HEK293 (cell line): ENCODE measurements around the gene MME.

Experiments used
- CTCF ChIA-PET: fragments of 350-600 bp; formaldehyde crosslinking; extraction: SDS; loops from one replicate; lab custom pipeline; 2021; ENCODE audit warnings: antibody characterized with exemption; lab: Yijun Ruan, JAX
- POLR2A ChIA-PET: fragments of 300-600 bp; formaldehyde crosslinking; extraction: SDS; loops from one replicate; lab custom pipeline; 2020; ENCODE audit warnings: antibody characterized with exemption, inconsistent platforms; lab: Yijun Ruan, JAX
- H3K27ac ChIP-seq: fragments of 200-500 bp; sonication (Bioruptor generic); 2 replicates; pipeline ENCODE4 v1.5.1; 2014; ENCODE audit warnings: low read depth, low read length, control low read depth, inconsistent platforms; ENCODE audit errors: extremely low read depth
- H3K36me3 ChIP-seq, 2 experiments: fragments of 200-500 bp in 1 of 2; sonication (Bioruptor generic) in 1 of 2; 1 replicate in 1 of 2; 2 replicates in 1 of 2; pipeline ENCODE4 v1.5.1; 2014 to 2017; ENCODE audit warnings: inconsistent platforms in 2 of 2, low read length in 2 of 2; ENCODE audit not compliant: control insufficient read depth in 2 of 2, insufficient read depth in 1 of 2
- H3K4me1 ChIP-seq: fragments of 200-500 bp; sonication (Bioruptor generic); 2 replicates; pipeline ENCODE4 v1.5.1; 2014; ENCODE audit warnings: mild to moderate bottlenecking, low read length, inconsistent platforms; ENCODE audit not compliant: control insufficient read depth, insufficient read depth
- H3K4me3 ChIP-seq: 2 replicates; pipeline ENCODE4 v1.5.1; 2011; ENCODE audit warnings: low read depth, mild to moderate bottlenecking, control low read depth, low read length, moderate library complexity
- H3K9me3 ChIP-seq: fragments of 200-500 bp; sonication (Bioruptor generic); 2 replicates; pipeline ENCODE4 v1.5.1; 2014; ENCODE audit warnings: low read depth, low read length, inconsistent platforms; ENCODE audit not compliant: control insufficient read depth, insufficient read depth
- PRDM2 ChIP-seq: fragments of 450-650 bp; formaldehyde crosslinking; IDR thresholded peaks from 2 replicates; pipeline ENCODE4 v1.5.1; 2016; ENCODE audit warnings: missing biosample characterization, missing genetic modification characterization, borderline replicate concordance
- PRDM4 ChIP-seq: fragments of 450-650 bp; formaldehyde crosslinking; IDR thresholded peaks from 2 replicates; pipeline ENCODE4 v1.5.1; 2017; ENCODE audit warnings: missing biosample characterization, missing genetic modification characterization
- REPIN1 ChIP-seq: fragments of 450-650 bp; formaldehyde crosslinking; IDR thresholded peaks from 2 replicates; pipeline ENCODE4 v1.5.1; 2017; ENCODE audit warnings: missing biosample characterization, missing genetic modification characterization, low read depth
- ZBTB10 ChIP-seq: fragments of 450-650 bp; formaldehyde crosslinking; IDR thresholded peaks from 2 replicates; pipeline ENCODE4 v1.5.1; 2016; ENCODE audit warnings: missing biosample characterization, missing genetic modification characterization
- ZBTB21 ChIP-seq: fragments of 450-650 bp; formaldehyde crosslinking; IDR thresholded peaks from 2 replicates; pipeline ENCODE4 v1.5.1; 2017; ENCODE audit warnings: missing biosample characterization, missing genetic modification characterization
- ZNF140 ChIP-seq: fragments of 450-650 bp; formaldehyde crosslinking; IDR thresholded peaks from 2 replicates; pipeline ENCODE4 v1.5.1; 2016; ENCODE audit warnings: missing biosample characterization, missing genetic modification characterization
- ZNF19 ChIP-seq: fragments of 450-650 bp; formaldehyde crosslinking; IDR thresholded peaks from 2 replicates; pipeline ENCODE4; 2016; ENCODE audit warnings: missing biosample characterization, missing genetic modification characterization, low read depth
- ZNF510 ChIP-seq: fragments of 450-650 bp; formaldehyde crosslinking; IDR thresholded peaks from 2 replicates; pipeline ENCODE4 v1.5.1; 2018; ENCODE audit warnings: mild to moderate bottlenecking, missing genetic modification characterization, missing biosample characterization; ENCODE audit not compliant: insufficient replicate concordance
- ZNF580 ChIP-seq: fragments of 450-650 bp; formaldehyde crosslinking; IDR thresholded peaks from 2 replicates; pipeline ENCODE4 v1.5.1; 2016; ENCODE audit warnings: missing biosample characterization, missing genetic modification characterization
- ZNF585B ChIP-seq: fragments of 450-650 bp; formaldehyde crosslinking; IDR thresholded peaks from 2 replicates; pipeline ENCODE4 v1.5.1; 2016; ENCODE audit warnings: missing biosample characterization, missing genetic modification characterization
- ZNF639 ChIP-seq: fragments of 450-650 bp; formaldehyde crosslinking; IDR thresholded peaks from 2 replicates; pipeline ENCODE4 v1.5.1; 2016; ENCODE audit warnings: missing biosample characterization, missing genetic modification characterization
- ZNF670 ChIP-seq: fragments of 450-650 bp; formaldehyde crosslinking; IDR thresholded peaks from 2 replicates; pipeline ENCODE4 v1.5.1; 2016; ENCODE audit warnings: missing biosample characterization, missing genetic modification characterization, low read depth
- ZNF785 ChIP-seq: fragments of 450-650 bp; formaldehyde crosslinking; IDR thresholded peaks from 2 replicates; pipeline ENCODE4 v1.5.1; 2016; ENCODE audit warnings: missing biosample characterization, missing genetic modification characterization
- ZSCAN16 ChIP-seq: fragments of 450-650 bp; formaldehyde crosslinking; IDR thresholded peaks from 2 replicates; pipeline ENCODE4 v1.5.1; 2016; ENCODE audit warnings: missing biosample characterization, missing genetic modification characterization

MME gene

GRCh38 chr3:155164306-155164705 is 84.2 kb downstream of the MME start (continued):
- TF ChIP-seq ZNF639 (no peak), REPIN1 (tag by site-specific recombination) (no peak), ZNF19 (tag by site-specific recombination) (no peak), ZBTB21 (tag by site-specific recombination) (no peak), ZNF670 (tag by site-specific recombination) (no peak)

GRCh38 chr3:155166441-155166840 is 86.3 kb downstream of the MME start:
- Histone ChIP-seq H3K9me3 (no peaks in the 10 kb centered on the region), H3K4me3 (no peak overlapping the region), H3K36me3 (no peaks in the 10 kb centered on the region), H3K27ac (no peak overlapping the region), H3K4me1 (no peaks in the 10 kb centered on the region)
- ChIA-PET CTCF (no interaction called here), POLR2A (no interaction called here)
- TF ChIP-seq ZNF140 (tag by site-specific recombination) (no peak), ZBTB10 (tag by site-specific recombination) (no peak), ZNF510 (tag by site-specific recombination) (no peak)

- no peaks in the 10 kb centered on the region for H3K36me3 ChIP-seq
- POLR2A ChIA-PET, result no interaction called here
- TF ChIP-seq ZNF580 (tag by site-specific recombination), result no peak
- TF ChIP-seq PRDM4 (tag by site-specific recombination), result no peak
- no peak for TF ChIP-seq ZNF140 (tag by site-specific recombination)
- no peak for TF ChIP-seq ZNF585B (tag by site-specific recombination)
- TF ChIP-seq PRDM2 (tag by site-specific recombination), result no peak
- TF ChIP-seq ZNF785 (tag by site-specific recombination), result no peak
- no peak for TF ChIP-seq ZSCAN16
- TF ChIP-seq, all 188 proteins: peak for 0
- H3K4me3 ChIP-seq, result no peak overlapping the region
- H3K4me1 ChIP-seq, result no peaks in the 10 kb centered on the region
- H3K9me3 ChIP-seq, result no peaks in the 10 kb centered on the region
- CTCF ChIA-PET, result no interaction called here
- H3K27ac ChIP-seq, result no peak overlapping the region
Observed at GRCh38 chr3:155169197-155169596, 89.1 kb downstream of the MME start.
